ENCODE results near the gene SETD3. TPM values are rescaled to one million over a fixed set of nuclear protein-coding genes. Genes with fewer than 3 reads are reported as not detected.

Gene SETD3
- total RNA-seq, 1 donor from 2014 or later, result 60.6 TPM

- Mint-ChIP-seq H3K9me3 (no peaks in the 10 kb centered on the region), H3K4me3 (no peak overlapping the region), H3K27me3 (ENCODE audit: insufficient read depth) (no peaks in the 10 kb centered on the region), H3K27ac (no peak overlapping the region), H3K36me3 (ENCODE audit: low read depth) (peaks cover 4% of the 10 kb centered on the region), H3K4me1 (ENCODE audit: low read depth) (peaks cover 21% of the 10 kb centered on the region)
- no peak for DNase-seq (ENCODE audit: low spot score)
- intact Hi-C loops (cut with micrococcal nuclease), result no loop called here
These were observed 7.2 kb downstream of the SETD3 start for GRCh38 chr14:99473458-99473857.

GRCh38 chr14:99472937-99473336 is 7.7 kb downstream of the SETD3 start:
- H3K27me3 Mint-ChIP-seq (ENCODE audit: insufficient read depth), result no peaks in the 10 kb centered on the region
- no peak overlapping the region for H3K27ac Mint-ChIP-seq
- no peak overlapping the region for H3K4me3 Mint-ChIP-seq
- DNase-seq (ENCODE audit: low spot score), result no peak
- no peaks in the 10 kb centered on the region for H3K9me3 Mint-ChIP-seq
- H3K36me3 Mint-ChIP-seq (ENCODE audit: low read depth), result no peaks in the 10 kb centered on the region
- intact Hi-C loops (cut with micrococcal nuclease), result no loop called here
- H3K4me1 Mint-ChIP-seq (ENCODE audit: low read depth), result peaks cover 20% of the 10 kb centered on the region

GRCh38 chr14:99471731-99472130 is 8.9 kb downstream of the SETD3 start:
- no peak overlapping the region for H3K4me3 Mint-ChIP-seq
- H3K36me3 Mint-ChIP-seq (ENCODE audit: low read depth), result no peaks in the 10 kb centered on the region
- H3K27ac Mint-ChIP-seq, result no peak overlapping the region
- peaks cover 21% of the 10 kb centered on the region for H3K4me1 Mint-ChIP-seq (ENCODE audit: low read depth)
- intact Hi-C loops (cut with micrococcal nuclease), result no loop called here
- H3K9me3 Mint-ChIP-seq, result no peaks in the 10 kb centered on the region
- DNase-seq (ENCODE audit: low spot score), result no peak
- H3K27me3 Mint-ChIP-seq (ENCODE audit: insufficient read depth), result no peaks in the 10 kb centered on the region

DNA sequence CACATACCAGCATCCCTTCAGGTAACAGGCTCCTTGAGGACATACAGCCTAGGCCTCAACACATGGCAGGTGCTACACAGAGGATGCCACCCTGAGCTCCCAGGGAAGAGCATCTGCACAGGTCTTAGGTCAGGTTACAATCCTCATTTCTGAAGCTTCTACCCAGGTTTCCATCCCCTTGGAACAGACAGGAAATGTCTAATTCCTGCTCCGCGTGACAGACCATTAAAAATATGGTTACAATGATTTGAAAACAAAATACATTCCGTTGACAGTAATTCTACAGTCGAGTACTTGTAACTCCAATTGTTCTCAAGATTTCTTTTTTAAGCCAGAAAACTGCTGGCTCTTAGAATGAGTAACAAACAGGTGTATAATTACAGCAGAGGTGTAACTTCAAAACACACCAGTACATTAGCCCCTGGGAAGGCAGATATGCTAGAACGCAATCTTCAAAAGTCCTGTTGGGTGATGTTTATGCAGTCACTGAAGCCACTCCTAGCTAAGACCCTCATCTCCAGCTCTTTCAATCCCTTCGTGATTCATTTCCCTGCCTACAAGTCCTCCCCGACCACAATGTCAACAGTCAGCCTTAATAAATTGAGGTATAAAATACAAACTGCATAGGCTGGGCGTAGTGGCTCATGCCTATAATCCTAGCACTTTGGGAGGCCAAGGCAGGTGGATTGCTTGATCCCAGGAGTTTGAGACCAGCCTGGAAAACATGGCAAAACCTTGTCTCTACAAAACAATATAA is 11.6 kb downstream of the SETD3 start:
- H3K27me3 Mint-ChIP-seq (ENCODE audit: insufficient read depth), result no peaks in the 10 kb centered on the region
- H3K4me3 Mint-ChIP-seq, result no peak overlapping the region
- H3K27ac Mint-ChIP-seq, result no peak overlapping the region
- intact Hi-C loops (cut with micrococcal nuclease), result no loop called here
- peaks cover 3% of the 10 kb centered on the region for H3K36me3 Mint-ChIP-seq (ENCODE audit: low read depth)
- peaks cover 13% of the 10 kb centered on the region for H3K4me1 Mint-ChIP-seq (ENCODE audit: low read depth)
- H3K9me3 Mint-ChIP-seq, result no peaks in the 10 kb centered on the region
- DNase-seq (ENCODE audit: low spot score), result no peak

GRCh38 chr14:99468081-99468480 is 12.6 kb downstream of the SETD3 start:
- Mint-ChIP-seq H3K4me3 (no peak overlapping the region), H3K9me3 (no peaks in the 10 kb centered on the region), H3K27ac (no peak overlapping the region), H3K27me3 (ENCODE audit: insufficient read depth) (no peaks in the 10 kb centered on the region), H3K4me1 (ENCODE audit: low read depth) (peaks cover 13% of the 10 kb centered on the region), H3K36me3 (ENCODE audit: low read depth) (peaks cover 8% of the 10 kb centered on the region)
- DNase-seq (ENCODE audit: low spot score), result no peak
- intact Hi-C loops (cut with micrococcal nuclease), result no loop called here

- no peaks in the 10 kb centered on the region for H3K9me3 Mint-ChIP-seq
- intact Hi-C loops (cut with micrococcal nuclease), result no loop called here
- no peaks in the 10 kb centered on the region for H3K27me3 Mint-ChIP-seq (ENCODE audit: insufficient read depth)
- H3K36me3 Mint-ChIP-seq (ENCODE audit: low read depth), result peaks cover 9% of the 10 kb centered on the region
- no peak overlapping the region for H3K4me3 Mint-ChIP-seq
- DNase-seq (ENCODE audit: low spot score), result no peak
- peaks cover 13% of the 10 kb centered on the region for H3K4me1 Mint-ChIP-seq (ENCODE audit: low read depth)
- H3K27ac Mint-ChIP-seq, result no peak overlapping the region
These were observed 13.2 kb downstream of the SETD3 start for GRCh38 chr14:99467336-99468078.

- intact Hi-C loops (cut with micrococcal nuclease), result no loop called here
- Mint-ChIP-seq H3K4me1 (ENCODE audit: low read depth) (peaks cover 13% of the 10 kb centered on the region), H3K27ac (no peak overlapping the region), H3K36me3 (ENCODE audit: low read depth) (peaks cover 15% of the 10 kb centered on the region), H3K4me3 (no peak overlapping the region), H3K9me3 (no peaks in the 10 kb centered on the region), H3K27me3 (ENCODE audit: insufficient read depth) (no peaks in the 10 kb centered on the region)
- DNase-seq (ENCODE audit: low spot score), result no peak
These were observed 13.9 kb downstream of the SETD3 start for GRCh38 chr14:99466758-99467157.

- no peak for DNase-seq (ENCODE audit: low spot score)
- no peaks in the 10 kb centered on the region for H3K27me3 Mint-ChIP-seq (ENCODE audit: insufficient read depth)
- H3K36me3 Mint-ChIP-seq (ENCODE audit: low read depth), result peaks cover 24% of the 10 kb centered on the region
- no peaks in the 10 kb centered on the region for H3K9me3 Mint-ChIP-seq
- H3K27ac Mint-ChIP-seq, result no peak overlapping the region
- intact Hi-C loops (cut with micrococcal nuclease), result no loop called here
- peaks cover 21% of the 10 kb centered on the region for H3K4me1 Mint-ChIP-seq (ENCODE audit: low read depth)
- H3K4me3 Mint-ChIP-seq, result no peak overlapping the region
These were observed 15.4 kb downstream of the SETD3 start for GRCh38 chr14:99465288-99465687.

GRCh38 chr14:99463974-99464373 is 16.7 kb downstream of the SETD3 start:
- intact Hi-C loops (cut with micrococcal nuclease), result no loop called here
- Mint-ChIP-seq H3K27me3 (ENCODE audit: insufficient read depth) (no peaks in the 10 kb centered on the region), H3K27ac (no peak overlapping the region), H3K4me1 (ENCODE audit: low read depth) (peaks cover 21% of the 10 kb centered on the region), H3K36me3 (ENCODE audit: low read depth) (peaks cover 33% of the 10 kb centered on the region), H3K9me3 (no peaks in the 10 kb centered on the region), H3K4me3 (no peak overlapping the region)
- DNase-seq (ENCODE audit: low spot score), result no peak

DNA sequence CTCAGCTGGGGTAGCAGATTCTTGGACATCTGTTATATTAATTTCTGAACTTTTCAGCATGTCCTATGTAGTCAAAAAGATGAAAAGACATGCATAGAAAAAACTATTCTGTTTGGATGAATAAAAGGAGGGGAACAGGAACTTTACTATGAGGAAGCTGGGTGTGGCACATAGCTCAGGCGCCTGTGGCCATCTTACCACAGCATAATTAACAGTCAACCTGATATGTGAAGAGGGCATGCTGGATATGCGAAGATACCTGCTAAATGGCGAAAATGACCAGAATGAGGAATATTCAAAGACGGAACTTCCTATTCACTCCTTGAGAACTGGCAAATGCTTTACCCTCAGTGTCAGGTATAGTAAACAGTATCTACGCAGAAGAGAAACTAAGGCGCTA is 18.4 kb downstream of the SETD3 start:
- Mint-ChIP-seq H3K9me3 (no peaks in the 10 kb centered on the region), H3K36me3 (ENCODE audit: low read depth) (peaks cover 37% of the 10 kb centered on the region), H3K27me3 (ENCODE audit: insufficient read depth) (no peaks in the 10 kb centered on the region), H3K4me1 (ENCODE audit: low read depth) (peaks cover 8% of the 10 kb centered on the region), H3K27ac (no peak overlapping the region), H3K4me3 (no peak overlapping the region)
- no peak for DNase-seq (ENCODE audit: low spot score)
- intact Hi-C loops (cut with micrococcal nuclease), result no loop called here

GRCh38 chr14:99461411-99462085 is 19.1 kb downstream of the SETD3 start:
- H3K4me3 Mint-ChIP-seq, result no peak overlapping the region
- H3K36me3 Mint-ChIP-seq (ENCODE audit: low read depth), result peaks cover 44% of the 10 kb centered on the region
- intact Hi-C loops (cut with micrococcal nuclease), result no loop called here
- H3K9me3 Mint-ChIP-seq, result no peaks in the 10 kb centered on the region
- peaks cover 8% of the 10 kb centered on the region for H3K4me1 Mint-ChIP-seq (ENCODE audit: low read depth)
- H3K27ac Mint-ChIP-seq, result no peak overlapping the region
- H3K27me3 Mint-ChIP-seq (ENCODE audit: insufficient read depth), result no peaks in the 10 kb centered on the region
- DNase-seq (ENCODE audit: low spot score), result no peak

DNA sequence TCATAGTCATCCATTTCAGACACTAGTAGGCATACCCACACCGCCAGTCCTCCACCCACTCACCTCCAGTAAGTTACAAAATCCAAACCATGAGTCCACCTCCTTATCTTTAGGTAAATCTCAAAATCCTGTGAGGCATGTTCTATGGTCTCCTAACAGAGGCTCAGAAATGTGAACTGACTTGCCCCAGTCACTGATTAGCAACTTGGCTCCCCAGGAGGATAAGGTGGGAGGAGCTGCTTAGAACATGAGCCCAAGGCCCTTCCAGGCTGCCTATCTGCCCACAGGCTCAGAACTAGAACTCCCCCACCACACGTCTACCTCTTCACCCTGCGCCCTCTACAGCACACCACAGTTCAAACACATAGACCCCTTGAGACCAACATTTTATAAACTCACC is 19.9 kb downstream of the SETD3 start:
- intact Hi-C loops (cut with micrococcal nuclease), result no loop called here
- no peak for DNase-seq (ENCODE audit: low spot score)
- Mint-ChIP-seq H3K36me3 (ENCODE audit: low read depth) (peaks cover 42% of the 10 kb centered on the region), H3K27ac (no peak overlapping the region), H3K4me3 (no peak overlapping the region), H3K27me3 (ENCODE audit: insufficient read depth) (no peaks in the 10 kb centered on the region), H3K4me1 (ENCODE audit: low read depth) (peaks cover 8% of the 10 kb centered on the region), H3K9me3 (no peaks in the 10 kb centered on the region)

GRCh38 chr14:99459481-99460100 is 21.1 kb downstream of the SETD3 start:
- Mint-ChIP-seq H3K9me3 (no peaks in the 10 kb centered on the region), H3K4me1 (ENCODE audit: low read depth) (peaks cover 8% of the 10 kb centered on the region), H3K27me3 (ENCODE audit: insufficient read depth) (no peaks in the 10 kb centered on the region), H3K36me3 (ENCODE audit: low read depth) (peaks cover 47% of the 10 kb centered on the region), H3K27ac (no peak overlapping the region), H3K4me3 (no peak overlapping the region)
- intact Hi-C loops (cut with micrococcal nuclease), result no loop called here
- no peak for DNase-seq (ENCODE audit: low spot score)

Data from activated T-helper 1 cell treated with anti-CD3 and anti-CD28 coated beads, Interleukin-12 subunit alpha, Interleukin-12 subunit beta, Interleukin-2, Interleukin-4 antibody, amounts not matched to agents 30 ng/mL and 10 ng/mL and 1 ng/mL, durations not matched to agents 14 hours and 24 hours and 36 hours (primary cell).